Activated CD4-positive, alpha-beta T cell treated with anti-CD3 and anti-CD28 coated beads, Interleukin-2, Interleukin-4, amounts not matched to agents 100 ng/mL and 50 ng/mL, durations not matched to agents 16 hours and 8 hours (primary cell): ENCODE measurements around the gene LRRC49.

Experiments used
- DNase-seq: peaks from one replicate; pipeline ENCODE4 v3.0.0-alpha.2; 2020; ENCODE audit warnings: low spot score

The LRRC49 gene

GRCh38 chr15:71092056-71092600, 199.5 kb downstream of the LRRC49 start:
- no peak for DNase-seq

- no peak for DNase-seq
These were observed 200.7 kb downstream of the LRRC49 start for GRCh38 chr15:71093054-71094024.

DNA sequence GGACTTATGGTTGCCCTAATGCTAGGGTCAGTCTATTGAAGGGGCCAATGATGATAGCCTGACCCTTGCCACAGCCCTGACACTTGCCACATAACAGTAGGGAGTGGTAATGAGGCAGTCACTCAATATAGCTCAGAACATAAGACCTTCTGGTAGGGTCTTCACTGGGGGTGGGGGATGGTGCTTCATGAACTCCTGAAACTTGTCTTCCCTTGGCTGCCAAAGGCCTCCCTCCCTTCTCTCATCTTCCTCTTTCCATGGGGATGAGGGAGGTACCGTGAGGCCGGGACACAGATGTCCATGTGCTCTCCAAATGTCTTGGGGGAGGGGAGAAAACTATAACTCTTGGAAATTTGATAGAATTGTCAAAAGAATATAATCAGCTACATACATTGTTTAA, 201.5 kb downstream of the LRRC49 start:
- no peak for DNase-seq

- no peak for DNase-seq
These were observed 204.1 kb downstream of the LRRC49 start for GRCh38 chr15:71096676-71097075.

DNA sequence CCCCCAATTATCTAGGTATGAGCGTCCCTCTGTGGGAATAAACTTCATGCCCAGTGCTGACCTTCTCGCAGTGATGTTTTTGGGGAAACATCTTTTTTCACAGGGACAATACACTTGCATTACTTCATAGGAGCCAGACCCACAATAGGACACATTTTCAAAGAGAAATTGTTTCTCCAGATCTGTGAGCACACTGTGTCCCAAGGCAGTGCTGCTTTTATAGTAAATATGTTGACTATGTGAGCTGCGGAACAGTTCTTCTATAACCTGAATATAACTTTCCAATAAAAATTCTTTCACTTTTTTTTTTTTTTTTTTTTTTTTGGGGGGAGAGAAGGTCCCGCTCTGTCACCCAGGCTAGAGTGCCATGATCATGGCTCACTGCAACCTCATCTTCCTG, 205.3 kb downstream of the LRRC49 start:
- no peak for DNase-seq

- DNase-seq, result no peak
These were observed 206.3 kb downstream of the LRRC49 start for GRCh38 chr15:71098920-71099319.
